RPMI7951 (cell line): ENCODE data around the gene DTYMK. TPM values are rescaled to one million over a fixed set of nuclear protein-coding genes. Genes with fewer than 3 reads are reported as not detected.
A peak's percentile ranks its signal among the peaks of the same experiment; 100 is the strongest.

Experiments
- DNase-seq: peaks from one replicate; pipeline ENCODE4 v3.0.0-alpha.2; 2012; ENCODE audit warnings: low read depth
- total RNA-seq: library from RNA; depleted of rRNA; stranded (reverse); fragments of >200 nt; shearing (Covaris generic); gene quantifications from 2 replicates; pipeline ENCODE4 v1.2.3, GENCODE V29; 2014

Gene DTYMK
- total RNA-seq, 1 experiment from 2014 or later: 155 TPM

GRCh38 chr2:241706537-241706936 is 19.9 kb upstream of the DTYMK start:
- no peak for DNase-seq

GRCh38 chr2:241703032-241703604 is 16.5 kb upstream of the DTYMK start:
- DNase-seq: peak; percentile 31

- peak; percentile 72 for DNase-seq
These were observed 15.8 kb upstream of the DTYMK start for GRCh38 chr2:241702155-241703031.

- peak; percentile 91 for DNase-seq
These were observed 15.0 kb upstream of the DTYMK start, which contains the start of gene ING5 for GRCh38 chr2:241701399-241702154. Gene ING5, plus strand, starts transcription at chr2:241702039. Its CDS starts 27 bp downstream, at chr2:241702066.

- DNase-seq: no peak
These were observed 14.5 kb upstream of the DTYMK start for GRCh38 chr2:241701149-241701398.

- DNase-seq: no peak
These were observed 9.0 kb upstream of the DTYMK start for GRCh38 chr2:241695651-241696050.

- peak; percentile 46 for DNase-seq
These were observed 5.8 kb upstream of the DTYMK start for GRCh38 chr2:241692448-241692847.

GRCh38 chr2:241690202-241690717 is 3.6 kb upstream of the DTYMK start:
- DNase-seq: no peak

- no peak for DNase-seq
These were observed 2.7 kb upstream of the DTYMK start for GRCh38 chr2:241689306-241689705.

- DNase-seq: no peak
These were observed 328 bp downstream of the DTYMK start for GRCh38 chr2:241686324-241686649.

- peak; percentile 97 for DNase-seq
These were observed 5.6 kb downstream of the DTYMK start for GRCh38 chr2:241680827-241681599.

- no peak for DNase-seq
These were observed 6.6 kb downstream of the DTYMK start for GRCh38 chr2:241680044-241680443.

GRCh38 chr2:241678784-241679540 is 7.7 kb downstream of the DTYMK start:
- no peak for DNase-seq

- no peak for DNase-seq
These were observed 8.3 kb downstream of the DTYMK start for GRCh38 chr2:241678307-241678706.

GRCh38 chr2:241677392-241677791 is 9.2 kb downstream of the DTYMK start:
- DNase-seq: no peak

- DNase-seq: no peak
These were observed 9.9 kb downstream of the DTYMK start for GRCh38 chr2:241676665-241677064.

- DNase-seq: no peak
These were observed 10.7 kb downstream of the DTYMK start for GRCh38 chr2:241675885-241676284.

- peak; percentile 32 for DNase-seq
These were observed 12.6 kb downstream of the DTYMK start for GRCh38 chr2:241673797-241674725.

- DNase-seq: no peak
These were observed 13.4 kb downstream of the DTYMK start for GRCh38 chr2:241673189-241673663.
